NB4 (cell line): ENCODE results near the gene PRDM13.
A peak's percentile ranks its signal among the peaks of the same experiment; 100 is the strongest.
"Not testable (repeated sequence)": the region's sequence is repeated elsewhere in the genome, so short reads cannot be mapped to it uniquely, and the experiment has no call there.

Experiments
- DNase-seq: peaks from one replicate; pipeline ENCODE4 v3.0.0; 2010; ENCODE audit warnings: low read depth
- H3K4me3 ChIP-seq: one replicate; pipeline ENCODE4 v1.5.1; 2011; ENCODE audit warnings: mild to moderate bottlenecking, low read depth, low read length, moderate library complexity
- MYC ChIP-seq: IDR thresholded peaks from 2 replicates; pipeline ENCODE4 v1.6.1; 2011; ENCODE audit warnings: low read depth, low read length
- POLR2A ChIP-seq: IDR thresholded peaks from 2 replicates; pipeline ENCODE4 v1.6.1; 2011; ENCODE audit warnings: mild to moderate bottlenecking; ENCODE audit not compliant: insufficient read length; ENCODE audit errors: extremely low read depth
- TF ChIP-seq, protein P1 (sequence below): IDR thresholded peaks from 2 replicates; pipeline ENCODE4 v1.6.1; 2011; ENCODE audit warnings: low read depth, low read length
- TF ChIP-seq, protein P2 (sequence below): IDR thresholded peaks from one replicate; pipeline ENCODE4 v1.5.1; 2012; ENCODE audit warnings: low read depth, low read length

Gene PRDM13

DNA sequence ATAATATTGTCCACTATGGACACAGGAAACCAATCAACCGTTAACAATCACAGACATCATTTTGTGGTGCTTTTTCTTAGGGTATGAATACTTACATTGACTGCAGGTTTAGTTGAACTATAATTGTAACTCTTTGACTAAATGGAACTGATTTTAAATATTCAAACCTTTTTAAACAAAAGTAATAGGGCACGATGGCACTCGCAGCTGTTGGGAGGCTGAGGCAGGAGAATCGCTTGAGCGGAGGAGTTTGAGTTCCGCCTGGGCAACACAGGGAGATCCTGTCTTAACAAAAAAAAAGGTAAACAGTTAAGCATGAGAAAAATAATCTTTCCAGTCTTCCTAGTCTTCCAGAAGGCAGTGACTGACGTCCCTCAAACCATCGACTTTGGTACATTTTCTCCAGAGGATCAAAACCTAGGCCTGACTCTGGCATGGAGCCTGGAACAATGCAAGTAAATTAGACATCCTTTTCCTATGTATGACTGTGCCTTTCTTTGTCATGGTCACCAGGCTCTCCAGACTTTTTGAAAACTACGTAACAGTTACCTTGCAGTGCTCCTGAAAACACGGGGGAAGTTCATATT is 16.6 kb upstream of the PRDM13 start:
- TF ChIP-seq, protein P1, sequence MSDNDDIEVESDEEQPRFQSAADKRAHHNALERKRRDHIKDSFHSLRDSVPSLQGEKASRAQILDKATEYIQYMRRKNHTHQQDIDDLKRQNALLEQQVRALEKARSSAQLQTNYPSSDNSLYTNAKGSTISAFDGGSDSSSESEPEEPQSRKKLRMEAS = no peak
- TF ChIP-seq POLR2A (no peak), MYC (no peak)
- TF ChIP-seq, protein P2, sequence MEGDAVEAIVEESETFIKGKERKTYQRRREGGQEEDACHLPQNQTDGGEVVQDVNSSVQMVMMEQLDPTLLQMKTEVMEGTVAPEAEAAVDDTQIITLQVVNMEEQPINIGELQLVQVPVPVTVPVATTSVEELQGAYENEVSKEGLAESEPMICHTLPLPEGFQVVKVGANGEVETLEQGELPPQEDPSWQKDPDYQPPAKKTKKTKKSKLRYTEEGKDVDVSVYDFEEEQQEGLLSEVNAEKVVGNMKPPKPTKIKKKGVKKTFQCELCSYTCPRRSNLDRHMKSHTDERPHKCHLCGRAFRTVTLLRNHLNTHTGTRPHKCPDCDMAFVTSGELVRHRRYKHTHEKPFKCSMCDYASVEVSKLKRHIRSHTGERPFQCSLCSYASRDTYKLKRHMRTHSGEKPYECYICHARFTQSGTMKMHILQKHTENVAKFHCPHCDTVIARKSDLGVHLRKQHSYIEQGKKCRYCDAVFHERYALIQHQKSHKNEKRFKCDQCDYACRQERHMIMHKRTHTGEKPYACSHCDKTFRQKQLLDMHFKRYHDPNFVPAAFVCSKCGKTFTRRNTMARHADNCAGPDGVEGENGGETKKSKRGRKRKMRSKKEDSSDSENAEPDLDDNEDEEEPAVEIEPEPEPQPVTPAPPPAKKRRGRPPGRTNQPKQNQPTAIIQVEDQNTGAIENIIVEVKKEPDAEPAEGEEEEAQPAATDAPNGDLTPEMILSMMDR = no peak
- H3K4me3 ChIP-seq = no peak overlapping the region
- DNase-seq = no peak

DNA sequence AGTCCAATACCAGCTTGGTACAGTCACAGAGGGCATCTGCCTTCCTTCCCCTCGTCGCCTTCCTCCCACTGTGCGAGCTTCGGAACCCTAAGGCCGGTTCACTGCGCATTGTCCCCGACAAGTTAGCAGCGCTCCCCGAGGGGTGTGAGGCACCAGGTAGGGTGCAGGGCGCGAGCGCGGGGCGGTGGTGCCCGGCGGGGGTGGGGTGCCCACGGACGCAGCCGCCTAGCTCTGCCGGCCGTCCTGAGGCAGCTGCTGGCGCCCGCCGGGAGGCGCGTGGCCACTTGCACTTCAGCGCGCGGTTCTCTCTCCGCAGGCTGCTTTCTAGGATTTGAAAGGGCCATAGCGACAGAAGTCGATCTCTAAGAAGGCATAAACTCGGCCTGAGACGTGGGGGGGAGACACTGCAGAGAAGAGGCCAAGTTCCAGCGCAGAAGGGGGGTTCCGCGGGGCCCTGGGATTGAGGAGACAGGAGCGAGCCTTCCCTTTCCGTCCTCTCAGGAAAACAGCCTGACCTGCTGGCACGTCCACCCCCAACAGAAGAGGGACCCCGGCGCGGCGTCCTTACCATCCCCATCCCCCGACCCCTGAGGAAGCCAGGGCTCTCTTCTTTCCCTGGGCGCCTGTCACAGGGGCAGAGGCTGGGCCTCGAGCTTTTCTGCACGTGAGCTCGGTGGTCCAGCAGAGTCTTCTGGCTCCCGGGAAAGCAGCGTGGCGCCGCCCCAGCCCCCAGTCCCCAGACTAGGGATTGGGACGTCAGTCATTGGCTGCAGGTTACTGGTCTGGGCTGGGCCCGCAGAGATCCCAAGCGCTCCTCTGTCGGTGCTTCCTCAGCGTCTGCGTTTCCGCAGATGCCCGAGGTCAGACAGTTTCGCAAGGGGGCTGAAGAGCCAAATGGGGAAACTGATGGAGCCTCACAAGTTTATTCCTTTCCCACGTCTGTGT is 15.6 kb upstream of the PRDM13 start:
- no peak overlapping the region for H3K4me3 ChIP-seq
- TF ChIP-seq POLR2A = no peak
- TF ChIP-seq, protein P2 = no peak
- no peak for TF ChIP-seq MYC
- TF ChIP-seq, protein P1 = no peak
- peak; percentile 54 for DNase-seq

DNA sequence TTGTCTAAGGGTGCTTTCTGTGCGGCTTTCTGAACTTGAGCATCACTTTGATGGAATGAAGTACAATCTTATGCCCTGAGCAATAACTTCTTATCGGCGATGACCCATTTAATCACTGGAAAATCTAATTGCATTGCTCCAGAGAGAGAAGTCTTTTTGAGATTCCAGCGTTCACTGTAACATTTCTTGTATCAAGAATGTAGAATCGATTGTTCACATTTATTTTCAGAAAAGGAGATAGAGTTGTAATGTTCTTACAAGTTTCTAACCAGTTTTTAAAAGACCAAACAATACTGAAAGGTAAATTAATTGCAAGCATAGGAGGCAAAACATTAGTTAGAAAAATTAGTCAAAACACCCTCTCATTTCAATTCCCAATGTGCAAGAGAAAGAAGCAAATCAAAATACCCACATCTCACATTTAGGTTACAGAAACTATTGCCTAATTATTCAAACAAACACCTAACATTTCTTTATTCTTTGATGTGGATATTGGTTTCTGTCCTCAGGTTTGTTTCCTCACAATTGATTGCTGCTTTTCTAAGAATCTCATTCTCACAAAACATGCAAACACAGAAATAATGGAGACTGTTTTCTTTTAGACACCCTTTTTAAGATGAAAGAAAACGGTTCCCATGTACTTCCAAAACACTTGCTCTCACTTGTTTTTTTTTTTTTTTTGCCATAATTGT is 14.8 kb upstream of the PRDM13 start:
- H3K4me3 ChIP-seq = no peak overlapping the region
- TF ChIP-seq, protein P2 = no peak
- TF ChIP-seq, protein P1 = no peak
- TF ChIP-seq POLR2A (no peak), MYC (no peak)
- DNase-seq = no peak

DNA sequence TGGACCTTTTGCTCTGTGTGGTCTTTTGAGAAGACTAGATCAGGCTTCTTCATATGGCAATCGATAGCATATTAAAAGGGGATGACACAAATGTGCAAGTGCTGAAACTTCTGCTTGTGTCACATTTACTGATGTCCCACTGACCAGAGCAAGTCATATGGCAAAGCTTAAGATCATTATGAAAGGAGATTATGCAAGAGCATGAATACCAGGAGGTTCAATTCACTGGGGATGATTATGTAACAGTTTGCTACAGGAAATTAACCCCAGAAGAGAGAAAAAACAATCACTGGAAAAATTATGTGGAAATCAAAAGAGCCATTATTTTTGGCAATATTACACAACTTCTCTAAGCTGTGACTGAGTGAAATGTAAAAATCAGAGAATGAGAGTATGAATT is 13.7 kb upstream of the PRDM13 start:
- H3K4me3 ChIP-seq = no peak overlapping the region
- peak; percentile 92 for DNase-seq
- TF ChIP-seq POLR2A (no peak), MYC (peak; percentile 40; the same call in 1 of the 2 replicates)
- TF ChIP-seq, protein P2 = no peak
- TF ChIP-seq, protein P1 = 0 out of 2 replicates have a peak, but pooled peaks have one; percentile 35

DNA sequence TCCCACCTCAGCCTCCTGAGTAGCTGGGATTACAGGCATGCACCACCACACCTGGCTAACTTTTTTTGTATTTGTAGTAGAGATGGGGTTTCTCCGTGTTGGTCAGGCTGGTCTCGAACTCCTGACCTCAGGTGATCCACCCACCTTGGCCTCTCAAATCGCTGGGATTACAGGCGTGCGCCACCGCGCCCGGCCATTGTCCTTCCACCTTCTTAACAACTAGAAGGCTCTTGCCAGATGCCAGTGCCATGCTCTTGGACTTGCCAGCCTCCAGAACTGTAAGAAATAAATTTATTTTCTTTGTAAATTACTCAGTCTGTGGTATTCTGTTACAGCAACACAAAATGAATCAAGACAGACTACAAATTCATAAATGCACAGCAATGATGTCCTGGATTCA is 11.9 kb upstream of the PRDM13 start:
- H3K4me3 ChIP-seq, DNase-seq: not testable (repeated sequence)
